HEK293 (cell line): Measurements from ENCODE around the gene BTBD18.

Source experiments
- CTCF ChIA-PET: fragments of 350-600 bp; formaldehyde crosslinking; extraction: SDS; loops from one replicate; lab custom pipeline; 2021; ENCODE audit warnings: antibody characterized with exemption; lab: Yijun Ruan, JAX
- POLR2A ChIA-PET: fragments of 300-600 bp; formaldehyde crosslinking; extraction: SDS; loops from one replicate; lab custom pipeline; 2020; ENCODE audit warnings: antibody characterized with exemption, inconsistent platforms; lab: Yijun Ruan, JAX
- H3K27ac ChIP-seq: fragments of 200-500 bp; sonication (Bioruptor generic); 2 replicates; pipeline ENCODE4 v1.5.1; 2014; ENCODE audit warnings: low read depth, low read length, control low read depth, inconsistent platforms; ENCODE audit errors: extremely low read depth
- H3K36me3 ChIP-seq, 2 experiments: fragments of 200-500 bp in 1 of 2; sonication (Bioruptor generic) in 1 of 2; 1 replicate in 1 of 2; 2 replicates in 1 of 2; pipeline ENCODE4 v1.5.1; 2014 to 2017; ENCODE audit warnings: inconsistent platforms in 2 of 2, low read length in 2 of 2; ENCODE audit not compliant: control insufficient read depth in 2 of 2, insufficient read depth in 1 of 2
- H3K4me1 ChIP-seq: fragments of 200-500 bp; sonication (Bioruptor generic); 2 replicates; pipeline ENCODE4 v1.5.1; 2014; ENCODE audit warnings: mild to moderate bottlenecking, low read length, inconsistent platforms; ENCODE audit not compliant: control insufficient read depth, insufficient read depth
- H3K4me3 ChIP-seq: 2 replicates; pipeline ENCODE4 v1.5.1; 2011; ENCODE audit warnings: low read depth, mild to moderate bottlenecking, control low read depth, low read length, moderate library complexity
- H3K9me3 ChIP-seq: fragments of 200-500 bp; sonication (Bioruptor generic); 2 replicates; pipeline ENCODE4 v1.5.1; 2014; ENCODE audit warnings: low read depth, low read length, inconsistent platforms; ENCODE audit not compliant: control insufficient read depth, insufficient read depth
- GLI2 ChIP-seq: fragments of 450-650 bp; formaldehyde crosslinking; IDR thresholded peaks from 2 replicates; pipeline ENCODE4; 2017; ENCODE audit warnings: missing biosample characterization, missing genetic modification characterization, low read depth, borderline replicate concordance
- MEIS1 ChIP-seq: sonication (generic); formaldehyde crosslinking; IDR thresholded peaks from 2 replicates; pipeline ENCODE4 v1.8.1; 2022; ENCODE audit warnings: missing genetic modification reagents, mild to moderate bottlenecking, borderline replicate concordance
- OSR2 ChIP-seq: fragments of 450-650 bp; formaldehyde crosslinking; IDR thresholded peaks from 2 replicates; pipeline ENCODE4 v1.5.1; 2016; ENCODE audit warnings: missing biosample characterization, missing genetic modification characterization
- PATZ1 ChIP-seq: fragments of 450-650 bp; formaldehyde crosslinking; IDR thresholded peaks from 2 replicates; pipeline ENCODE4 v1.5.1; 2016; ENCODE audit warnings: missing biosample characterization, missing genetic modification characterization
- PRDM1 ChIP-seq: fragments of 450-650 bp; formaldehyde crosslinking; IDR thresholded peaks from 2 replicates; pipeline ENCODE4; 2016; ENCODE audit warnings: missing biosample characterization, missing genetic modification characterization
- RBAK ChIP-seq: fragments of 450-650 bp; formaldehyde crosslinking; IDR thresholded peaks from 2 replicates; pipeline ENCODE4 v1.5.1; 2016; ENCODE audit warnings: missing biosample characterization, missing genetic modification characterization
- REST ChIP-seq: fragments of 450-650 bp; formaldehyde crosslinking; IDR thresholded peaks from 2 replicates; pipeline ENCODE4 v1.5.1; 2016; ENCODE audit warnings: missing biosample characterization, missing genetic modification characterization
- ZNF10 ChIP-seq: fragments of 450-650 bp; formaldehyde crosslinking; IDR thresholded peaks from 2 replicates; pipeline ENCODE4 v1.5.1; 2017; ENCODE audit warnings: missing biosample characterization, missing genetic modification characterization
- ZNF112 ChIP-seq: fragments of 450-650 bp; formaldehyde crosslinking; IDR thresholded peaks from 2 replicates; pipeline ENCODE4 v1.5.0; 2017; ENCODE audit warnings: missing biosample characterization, missing genetic modification characterization
- ZNF132 ChIP-seq: fragments of 450-650 bp; formaldehyde crosslinking; IDR thresholded peaks from 2 replicates; pipeline ENCODE4 v1.5.1; 2017; ENCODE audit warnings: missing biosample characterization, missing genetic modification characterization, borderline replicate concordance
- ZNF292 ChIP-seq: fragments of 450-650 bp; formaldehyde crosslinking; IDR thresholded peaks from 2 replicates; pipeline ENCODE4 v1.5.1; 2016; ENCODE audit warnings: low read depth, missing biosample characterization, missing genetic modification characterization, borderline replicate concordance
- ZNF391 ChIP-seq: fragments of 450-650 bp; formaldehyde crosslinking; IDR thresholded peaks from 2 replicates; pipeline ENCODE4 v1.5.1; 2016; ENCODE audit warnings: low read depth, missing biosample characterization, missing genetic modification characterization, borderline replicate concordance
- ZNF530 ChIP-seq: fragments of 450-650 bp; formaldehyde crosslinking; IDR thresholded peaks from 2 replicates; pipeline ENCODE4 v1.5.1; 2016; ENCODE audit warnings: low read depth, missing biosample characterization, missing genetic modification characterization
- ZNF664 ChIP-seq: fragments of 450-650 bp; formaldehyde crosslinking; IDR thresholded peaks from 2 replicates; pipeline ENCODE4 v1.5.1; 2016; ENCODE audit warnings: missing biosample characterization, missing genetic modification characterization
- ZNF677 ChIP-seq: fragments of 450-650 bp; IDR thresholded peaks from 2 replicates; pipeline ENCODE4 v1.5.0; 2018; ENCODE audit warnings: missing biosample characterization, mild to moderate bottlenecking, missing genetic modification characterization, moderate library complexity
- ZNF837 ChIP-seq: fragments of 450-650 bp; formaldehyde crosslinking; IDR thresholded peaks from 2 replicates; pipeline ENCODE4 v1.5.1; 2016; ENCODE audit warnings: missing biosample characterization, missing genetic modification characterization
- ZSCAN23 ChIP-seq: fragments of 450-650 bp; formaldehyde crosslinking; IDR thresholded peaks from 2 replicates; pipeline ENCODE4 v1.5.1; 2016; ENCODE audit warnings: missing biosample characterization, missing genetic modification characterization
- TF ChIP-seq, protein P1 (sequence below): fragments of 450-650 bp; formaldehyde crosslinking; IDR thresholded peaks from 2 replicates; pipeline ENCODE4 v1.5.1; 2016; ENCODE audit warnings: missing biosample characterization, missing genetic modification characterization, borderline replicate concordance

The BTBD18 gene

GRCh38 chr11:57735619-57736298 is 15.9 kb downstream of the BTBD18 start:
- ChIA-PET CTCF (interaction anchor here (1.2 kb wide), 1 partner anchor 16 kb away, joined by 3 read pairs; the partner anchor contains the start of gene BTBD18), POLR2A (interaction anchor here (0.8 to 1.4 kb wide), 2 partner anchors 8 to 9 kb away, joined by 3 to 5 read pairs; no protein-coding TSS in a partner anchor)
- Histone ChIP-seq H3K4me1 (no peaks in the 10 kb centered on the region), H3K27ac (no peak overlapping the region), H3K36me3 (peaks cover 0 to 35% of the 10 kb centered on the region in 2 experiments; a peak in 2 of 3 replicates), H3K9me3 (no peaks in the 10 kb centered on the region), H3K4me3 (no peak overlapping the region)
- TF ChIP-seq PRDM1, result no peak
- TF ChIP-seq ZNF530 (tag by site-specific recombination), result no peak
- no peak for TF ChIP-seq REST (tag by site-specific recombination)
- TF ChIP-seq ZNF10 (tag by site-specific recombination), result no peak
- TF ChIP-seq ZNF837 (tag by site-specific recombination), result no peak
- TF ChIP-seq GLI2, result no peak
- TF ChIP-seq OSR2 (tag by site-specific recombination), result no peak
- TF ChIP-seq ZNF391 (tag by site-specific recombination), result no peak
- no peak for TF ChIP-seq PATZ1 (tag by site-specific recombination)
- TF ChIP-seq ZNF664 (tag by site-specific recombination), result no peak
- TF ChIP-seq, protein P1, sequence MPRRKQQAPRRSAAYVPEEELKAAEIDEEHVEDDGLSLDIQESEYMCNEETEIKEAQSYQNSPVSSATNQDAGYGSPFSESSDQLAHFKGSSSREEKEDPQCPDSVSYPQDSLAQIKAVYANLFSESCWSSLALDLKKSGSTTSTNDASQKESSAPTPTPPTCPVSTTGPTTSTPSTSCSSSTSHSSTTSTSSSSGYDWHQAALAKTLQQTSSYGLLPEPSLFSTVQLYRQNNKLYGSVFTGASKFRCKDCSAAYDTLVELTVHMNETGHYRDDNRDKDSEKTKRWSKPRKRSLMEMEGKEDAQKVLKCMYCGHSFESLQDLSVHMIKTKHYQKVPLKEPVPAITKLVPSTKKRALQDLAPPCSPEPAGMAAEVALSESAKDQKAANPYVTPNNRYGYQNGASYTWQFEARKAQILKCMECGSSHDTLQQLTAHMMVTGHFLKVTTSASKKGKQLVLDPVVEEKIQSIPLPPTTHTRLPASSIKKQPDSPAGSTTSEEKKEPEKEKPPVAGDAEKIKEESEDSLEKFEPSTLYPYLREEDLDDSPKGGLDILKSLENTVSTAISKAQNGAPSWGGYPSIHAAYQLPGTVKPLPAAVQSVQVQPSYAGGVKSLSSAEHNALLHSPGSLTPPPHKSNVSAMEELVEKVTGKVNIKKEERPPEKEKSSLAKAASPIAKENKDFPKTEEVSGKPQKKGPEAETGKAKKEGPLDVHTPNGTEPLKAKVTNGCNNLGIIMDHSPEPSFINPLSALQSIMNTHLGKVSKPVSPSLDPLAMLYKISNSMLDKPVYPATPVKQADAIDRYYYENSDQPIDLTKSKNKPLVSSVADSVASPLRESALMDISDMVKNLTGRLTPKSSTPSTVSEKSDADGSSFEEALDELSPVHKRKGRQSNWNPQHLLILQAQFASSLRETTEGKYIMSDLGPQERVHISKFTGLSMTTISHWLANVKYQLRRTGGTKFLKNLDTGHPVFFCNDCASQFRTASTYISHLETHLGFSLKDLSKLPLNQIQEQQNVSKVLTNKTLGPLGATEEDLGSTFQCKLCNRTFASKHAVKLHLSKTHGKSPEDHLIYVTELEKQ (tag by site-specific recombination), result no peak
- TF ChIP-seq MEIS1 (CRISPR knock-in tag), result no peak
- TF ChIP-seq ZSCAN23, result no peak
- TF ChIP-seq ZNF112 (tag by site-specific recombination), result no peak
- no peak for TF ChIP-seq ZNF132 (tag by site-specific recombination)
- no peak for TF ChIP-seq ZNF677 (tag by site-specific recombination)
- no peak for TF ChIP-seq RBAK (tag by site-specific recombination)
- TF ChIP-seq ZNF292, result no peak
